GM23338 (cell line): ENCODE results near the gene VTA1. TPM values are rescaled to one million over a fixed set of nuclear protein-coding genes. Genes with fewer than 3 reads are reported as not detected.

ENCODE experiments used
- ATAC-seq: fragments of 200-7000 bp; cut with Tn5 transposase; 3 replicates; pipeline ENCODE4 v1.9.1; 2020
- DNase-seq: peaks from one replicate; pipeline ENCODE4 v3.0.0-alpha.2; 2015; ENCODE audit warnings: low spot score
- H2AFZ ChIP-seq: fragments of 200-600 bp; sonication (generic); 2 replicates; pipeline ENCODE4 v1.8.0; 2016; ENCODE audit warnings: antibody characterized with exemption, mild to moderate bottlenecking, moderate library complexity
- H3F3A ChIP-seq: fragments of 200-600 bp; sonication (generic); replicated peaks from 2 replicates; pipeline ENCODE4 v1.8.0; 2017; ENCODE audit warnings: antibody characterized with exemption, mixed run types, low read depth
- H3K27ac ChIP-seq: fragments of 200-600 bp; sonication (generic); 2 replicates; pipeline ENCODE4 v1.6.1; 2016; ENCODE audit warnings: low read depth
- H3K27me3 ChIP-seq: fragments of 200-600 bp; sonication (generic); 2 replicates; pipeline ENCODE4 v1.8.0; 2016; ENCODE audit warnings: mild to moderate bottlenecking, mixed run types, moderate library complexity; ENCODE audit not compliant: insufficient read depth
- H3K36me3 ChIP-seq: fragments of 200-600 bp; sonication (generic); 2 replicates; pipeline ENCODE4 v1.8.0; 2016; ENCODE audit warnings: mild to moderate bottlenecking; ENCODE audit not compliant: insufficient read depth
- H3K4me1 ChIP-seq: fragments of 200-600 bp; sonication (generic); 2 replicates; pipeline ENCODE4 v1.8.0; 2016; ENCODE audit warnings: mild to moderate bottlenecking, moderate library complexity; ENCODE audit not compliant: insufficient read depth
- H3K4me2 ChIP-seq: fragments of 200-600 bp; sonication (generic); 2 replicates; pipeline ENCODE4 v1.7.1; 2017; ENCODE audit warnings: mixed run types
- H3K4me3 ChIP-seq: fragments of 200-600 bp; sonication (generic); 2 replicates; pipeline ENCODE4 v1.6.1; 2016; ENCODE audit warnings: mixed run types
- H3K79me2 ChIP-seq: fragments of 200-600 bp; sonication (generic); replicated peaks from 2 replicates; pipeline ENCODE4 v1.8.0; 2017; ENCODE audit warnings: mild to moderate bottlenecking; ENCODE audit not compliant: insufficient read depth
- H3K9me2 ChIP-seq: fragments of 200-600 bp; sonication (generic); 2 replicates; pipeline ENCODE4 v1.8.0; 2017; ENCODE audit not compliant: insufficient read depth
- H4K20me1 ChIP-seq: fragments of 200-600 bp; sonication (generic); replicated peaks from 2 replicates; pipeline ENCODE4 v1.8.0; 2017; ENCODE audit warnings: mild to moderate bottlenecking; ENCODE audit not compliant: insufficient read depth
- H3K27ac Mint-ChIP-seq: 2 replicates; pipeline ENCODE4 v1.8.0; 2020; ENCODE audit warnings: inconsistent platforms, mild to moderate bottlenecking, moderate library complexity, mixed read lengths
- H3K27me3 Mint-ChIP-seq: 3 replicates; pipeline ENCODE4 v1.8.0; 2022; ENCODE audit warnings: low read depth, mild to moderate bottlenecking, moderate library complexity, mixed read lengths, inconsistent platforms; ENCODE audit not compliant: insufficient read depth, poor library complexity
- H3K36me3 Mint-ChIP-seq: 3 replicates; pipeline ENCODE4 v1.8.0; 2021; ENCODE audit warnings: low read depth, mild to moderate bottlenecking, inconsistent platforms, moderate library complexity, mixed read lengths
- H3K4me1 Mint-ChIP-seq: 3 replicates; pipeline ENCODE4 v1.8.0; 2020; ENCODE audit warnings: mild to moderate bottlenecking, inconsistent platforms, mixed read lengths
- H3K4me3 Mint-ChIP-seq: 3 replicates; pipeline ENCODE4 v1.8.0; 2021; ENCODE audit warnings: moderate library complexity, mild to moderate bottlenecking, inconsistent platforms, mixed read lengths
- H3K9me3 Mint-ChIP-seq: 3 replicates; pipeline ENCODE4 v1.8.0; 2020; ENCODE audit warnings: moderate library complexity, mild to moderate bottlenecking, inconsistent platforms, mixed read lengths
- CREB1 ChIP-seq: fragments of 250-450 bp; sonication (Bioruptor Pico); IDR thresholded peaks from 2 replicates; pipeline ENCODE4 v1.5.0; 2020; ENCODE audit warnings: low read depth, mild to moderate bottlenecking, moderate library complexity
- EZH2 ChIP-seq: fragments of 200-600 bp; sonication (generic); IDR thresholded peaks from one replicate; pipeline ENCODE4 v1.8.0; 2017; ENCODE audit warnings: antibody characterized with exemption, mild to moderate bottlenecking, low read depth; ENCODE audit not compliant: unreplicated experiment
- EZH2phosphoT487 ChIP-seq: fragments of 200-600 bp; sonication (generic); IDR thresholded peaks from one replicate; pipeline ENCODE4 v1.8.1; 2018; ENCODE audit warnings: antibody characterized with exemption; ENCODE audit not compliant: unreplicated experiment
- JUNB ChIP-seq: IDR thresholded peaks from one replicate; pipeline ENCODE4 v1.6.1; 2016; ENCODE audit warnings: antibody characterized with exemption; ENCODE audit not compliant: unreplicated experiment
- POLR2AphosphoS5 ChIP-seq: IDR thresholded peaks from 2 replicates; pipeline ENCODE4 v1.6.1; 2016; ENCODE audit warnings: antibody characterized with exemption, low read depth
- STAT1 ChIP-seq: IDR thresholded peaks from one replicate; pipeline ENCODE4 v1.6.1; 2016; ENCODE audit warnings: antibody characterized with exemption; ENCODE audit not compliant: unreplicated experiment
- ZNF114 ChIP-seq: fragments of 250-450 bp; sonication (Bioruptor Pico); IDR thresholded peaks from 2 replicates; pipeline ENCODE4 v1.5.0; 2020; ENCODE audit warnings: mild to moderate bottlenecking, moderate library complexity
- ZNF331 ChIP-seq: fragments of 250-450 bp; sonication (Bioruptor Pico); IDR thresholded peaks from 2 replicates; pipeline ENCODE4 v1.5.0; 2020; ENCODE audit warnings: low read depth, mild to moderate bottlenecking, moderate library complexity
- polyA plus RNA-seq: library from polyadenylated mRNA; unstranded; fragments of >200 nt; fragmentation: Nextera tagmentation; extraction: Ambion mirVana; gene quantifications from 2 replicates; pipeline ENCODE4 v1.2.1, GENCODE V29; 2016
- total RNA-seq: library from RNA; depleted of rRNA; stranded (reverse); fragments of >200 nt; shearing (Covaris generic); gene quantifications from 2 replicates; pipeline ENCODE4 v1.2.3, GENCODE V29; 2014
- TF ChIP-seq, protein P1 (sequence below): IDR thresholded peaks from 2 replicates; pipeline ENCODE4 v1.6.1; 2016; ENCODE audit warnings: antibody characterized with exemption
- TF ChIP-seq, protein P2 (sequence below), 2 experiments: fragments of 200-600 bp in 1 of 2; sonication (generic) in 1 of 2; conservative IDR thresholded peaks; 2 replicates each; pipeline versions ENCODE4 v1.5.1 to v1.6.1; 2016 to 2017; ENCODE audit warnings: antibody characterized with exemption in 2 of 2, low read depth in 2 of 2, mild to moderate bottlenecking in 2 of 2, moderate library complexity in 1 of 2
- TF ChIP-seq, protein P3 (sequence below): IDR thresholded peaks from one replicate; pipeline ENCODE4 v1.6.1; 2018; ENCODE audit warnings: antibody characterized with exemption; ENCODE audit not compliant: unreplicated experiment

The VTA1 gene
- total and polyA plus RNA-seq, 2 experiments from 2014 or later = 102 to 104 TPM

DNA sequence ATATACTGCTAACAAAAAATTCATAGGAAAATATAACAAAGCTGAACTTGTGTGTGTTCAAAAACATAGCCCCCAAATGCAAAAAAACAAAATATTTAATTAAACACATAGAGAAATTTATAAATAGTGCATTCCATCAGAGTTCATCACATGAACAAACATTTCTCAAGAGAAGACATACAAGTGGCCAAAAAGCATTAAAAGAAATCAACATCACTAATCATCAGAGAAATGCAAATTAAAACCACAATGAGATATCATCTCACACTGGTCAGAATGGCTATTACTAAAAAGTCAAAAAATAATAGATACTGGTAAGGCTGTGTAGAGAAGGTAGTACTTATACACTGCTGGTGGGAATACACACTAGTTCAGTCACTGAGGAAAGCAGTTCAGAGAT is 115.2 kb downstream of the VTA1 start:
- H3K9me3 Mint-ChIP-seq = no peaks in the 10 kb centered on the region
- H3K36me3 Mint-ChIP-seq = no peaks in the 10 kb centered on the region
- ATAC-seq = no peak

GRCh38 chr6:142265476-142265875 is 118.4 kb downstream of the VTA1 start:
- no peak for ATAC-seq
- H3K4me1 ChIP-seq = no peaks in the 10 kb centered on the region
- no peaks in the 10 kb centered on the region for H4K20me1 ChIP-seq
- peak overlapping the region; percentile 4; the same call in 1 of the 2 replicates for H2AFZ ChIP-seq
- no peak overlapping the region for H3K27ac ChIP-seq
- H3K9me2 ChIP-seq = 0 out of 2 replicates have a peak, but pooled peaks cover 4% of the 10 kb centered on the region
- H3K4me1 Mint-ChIP-seq = no peaks in the 10 kb centered on the region
- H3F3A ChIP-seq = no peaks in the 10 kb centered on the region
- no peak overlapping the region for H3K4me3 ChIP-seq
- H3K9me3 Mint-ChIP-seq = no peaks in the 10 kb centered on the region
- no peaks in the 10 kb centered on the region for H3K36me3 ChIP-seq
- H3K4me2 ChIP-seq = no peak overlapping the region
- H3K27me3 Mint-ChIP-seq = peaks cover 2% of the 10 kb centered on the region
- no peak overlapping the region for H3K4me3 Mint-ChIP-seq
- no peak for DNase-seq
- no peak overlapping the region for H3K27ac Mint-ChIP-seq
- no peaks in the 10 kb centered on the region for H3K36me3 Mint-ChIP-seq
- no peaks in the 10 kb centered on the region for H3K79me2 ChIP-seq
- H3K27me3 ChIP-seq = no peaks in the 10 kb centered on the region
- TF ChIP-seq, protein P1, sequence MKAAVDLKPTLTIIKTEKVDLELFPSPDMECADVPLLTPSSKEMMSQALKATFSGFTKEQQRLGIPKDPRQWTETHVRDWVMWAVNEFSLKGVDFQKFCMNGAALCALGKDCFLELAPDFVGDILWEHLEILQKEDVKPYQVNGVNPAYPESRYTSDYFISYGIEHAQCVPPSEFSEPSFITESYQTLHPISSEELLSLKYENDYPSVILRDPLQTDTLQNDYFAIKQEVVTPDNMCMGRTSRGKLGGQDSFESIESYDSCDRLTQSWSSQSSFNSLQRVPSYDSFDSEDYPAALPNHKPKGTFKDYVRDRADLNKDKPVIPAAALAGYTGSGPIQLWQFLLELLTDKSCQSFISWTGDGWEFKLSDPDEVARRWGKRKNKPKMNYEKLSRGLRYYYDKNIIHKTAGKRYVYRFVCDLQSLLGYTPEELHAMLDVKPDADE = no peak
- no peak for TF ChIP-seq ZNF114
- TF ChIP-seq CREB1 (CRISPR knock-in tag) = no peak
- no peak for TF ChIP-seq EZH2
- TF ChIP-seq STAT1 = no peak
- TF ChIP-seq POLR2AphosphoS5 = no peak
- no peak for TF ChIP-seq EZH2phosphoT487

More for the DNA sequence above, 115.2 kb downstream of the VTA1 start:
- no peaks in the 10 kb centered on the region for H3K79me2 ChIP-seq
- no peak for TF ChIP-seq EZH2phosphoT487
- TF ChIP-seq STAT1 = no peak
- TF ChIP-seq, protein P2, sequence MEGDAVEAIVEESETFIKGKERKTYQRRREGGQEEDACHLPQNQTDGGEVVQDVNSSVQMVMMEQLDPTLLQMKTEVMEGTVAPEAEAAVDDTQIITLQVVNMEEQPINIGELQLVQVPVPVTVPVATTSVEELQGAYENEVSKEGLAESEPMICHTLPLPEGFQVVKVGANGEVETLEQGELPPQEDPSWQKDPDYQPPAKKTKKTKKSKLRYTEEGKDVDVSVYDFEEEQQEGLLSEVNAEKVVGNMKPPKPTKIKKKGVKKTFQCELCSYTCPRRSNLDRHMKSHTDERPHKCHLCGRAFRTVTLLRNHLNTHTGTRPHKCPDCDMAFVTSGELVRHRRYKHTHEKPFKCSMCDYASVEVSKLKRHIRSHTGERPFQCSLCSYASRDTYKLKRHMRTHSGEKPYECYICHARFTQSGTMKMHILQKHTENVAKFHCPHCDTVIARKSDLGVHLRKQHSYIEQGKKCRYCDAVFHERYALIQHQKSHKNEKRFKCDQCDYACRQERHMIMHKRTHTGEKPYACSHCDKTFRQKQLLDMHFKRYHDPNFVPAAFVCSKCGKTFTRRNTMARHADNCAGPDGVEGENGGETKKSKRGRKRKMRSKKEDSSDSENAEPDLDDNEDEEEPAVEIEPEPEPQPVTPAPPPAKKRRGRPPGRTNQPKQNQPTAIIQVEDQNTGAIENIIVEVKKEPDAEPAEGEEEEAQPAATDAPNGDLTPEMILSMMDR (conservative IDR thresholded peaks at IDR 0.05; ENCODE audit: low read depth in 2 of 2) = no peak
- TF ChIP-seq CREB1 (CRISPR knock-in tag) = no peak
- TF ChIP-seq, protein P3, sequence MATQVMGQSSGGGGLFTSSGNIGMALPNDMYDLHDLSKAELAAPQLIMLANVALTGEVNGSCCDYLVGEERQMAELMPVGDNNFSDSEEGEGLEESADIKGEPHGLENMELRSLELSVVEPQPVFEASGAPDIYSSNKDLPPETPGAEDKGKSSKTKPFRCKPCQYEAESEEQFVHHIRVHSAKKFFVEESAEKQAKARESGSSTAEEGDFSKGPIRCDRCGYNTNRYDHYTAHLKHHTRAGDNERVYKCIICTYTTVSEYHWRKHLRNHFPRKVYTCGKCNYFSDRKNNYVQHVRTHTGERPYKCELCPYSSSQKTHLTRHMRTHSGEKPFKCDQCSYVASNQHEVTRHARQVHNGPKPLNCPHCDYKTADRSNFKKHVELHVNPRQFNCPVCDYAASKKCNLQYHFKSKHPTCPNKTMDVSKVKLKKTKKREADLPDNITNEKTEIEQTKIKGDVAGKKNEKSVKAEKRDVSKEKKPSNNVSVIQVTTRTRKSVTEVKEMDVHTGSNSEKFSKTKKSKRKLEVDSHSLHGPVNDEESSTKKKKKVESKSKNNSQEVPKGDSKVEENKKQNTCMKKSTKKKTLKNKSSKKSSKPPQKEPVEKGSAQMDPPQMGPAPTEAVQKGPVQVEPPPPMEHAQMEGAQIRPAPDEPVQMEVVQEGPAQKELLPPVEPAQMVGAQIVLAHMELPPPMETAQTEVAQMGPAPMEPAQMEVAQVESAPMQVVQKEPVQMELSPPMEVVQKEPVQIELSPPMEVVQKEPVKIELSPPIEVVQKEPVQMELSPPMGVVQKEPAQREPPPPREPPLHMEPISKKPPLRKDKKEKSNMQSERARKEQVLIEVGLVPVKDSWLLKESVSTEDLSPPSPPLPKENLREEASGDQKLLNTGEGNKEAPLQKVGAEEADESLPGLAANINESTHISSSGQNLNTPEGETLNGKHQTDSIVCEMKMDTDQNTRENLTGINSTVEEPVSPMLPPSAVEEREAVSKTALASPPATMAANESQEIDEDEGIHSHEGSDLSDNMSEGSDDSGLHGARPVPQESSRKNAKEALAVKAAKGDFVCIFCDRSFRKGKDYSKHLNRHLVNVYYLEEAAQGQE = no peak
- no peak for TF ChIP-seq JUNB
- TF ChIP-seq ZNF114 = no peak
- no peak for TF ChIP-seq ZNF331 (CRISPR knock-in tag)
- no peak for TF ChIP-seq EZH2
- no peaks in the 10 kb centered on the region for H3K4me1 ChIP-seq
- no peak overlapping the region for H2AFZ ChIP-seq
- H3K36me3 ChIP-seq = no peaks in the 10 kb centered on the region
- no peaks in the 10 kb centered on the region for H3K27me3 ChIP-seq
- H3K4me1 Mint-ChIP-seq = no peaks in the 10 kb centered on the region
- H3K27me3 Mint-ChIP-seq = peaks cover 2% of the 10 kb centered on the region
- no peak overlapping the region for H3K4me2 ChIP-seq
- no peak overlapping the region for H3K4me3 Mint-ChIP-seq
- no peaks in the 10 kb centered on the region for H3F3A ChIP-seq
- H4K20me1 ChIP-seq = no peaks in the 10 kb centered on the region
- H3K27ac Mint-ChIP-seq = no peak overlapping the region
- H3K27ac ChIP-seq = no peak overlapping the region
- DNase-seq = no peak
- no peak overlapping the region for H3K4me3 ChIP-seq
- no peaks in the 10 kb centered on the region for H3K9me2 ChIP-seq
